ENCODE measurements around the gene MT1HL1. TPM values are rescaled to one million over a fixed set of nuclear protein-coding genes. Genes with fewer than 3 reads are reported as not detected.

Gene MT1HL1
- polyA plus RNA-seq, 1 donor (not counting 4 experiments of a cell fraction or from before 2014, with no cell fraction given), result not detected

DNA sequence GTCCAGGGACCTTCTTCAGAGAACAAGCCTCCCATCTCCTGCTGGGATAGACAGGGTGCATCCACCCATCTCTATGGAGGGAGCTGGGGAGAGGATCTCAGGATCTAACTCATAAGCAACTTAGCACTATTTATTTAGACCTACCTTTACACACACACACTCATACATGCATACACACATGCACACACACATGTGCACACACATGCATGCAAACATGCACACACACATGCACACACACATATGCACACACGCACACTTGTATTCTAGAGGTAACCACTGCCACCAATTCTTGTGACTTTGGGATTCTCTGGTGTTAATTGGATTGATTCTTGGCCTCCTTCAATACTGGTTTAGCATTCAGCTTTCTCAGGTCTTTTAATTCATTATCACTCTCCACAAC, 9.8 kb downstream of the MT1HL1 start:
- H3K27me3 ChIP-seq (ENCODE audit: control insufficient read depth, extremely low read depth, insufficient read depth, low read length), result no peaks in the 10 kb centered on the region
- H4K20me1 ChIP-seq (ENCODE audit: control insufficient read depth, extremely low read depth, insufficient read depth, low read length), result no peaks in the 10 kb centered on the region
- no peaks in the 10 kb centered on the region for H3K9me3 ChIP-seq (ENCODE audit: control insufficient read depth, low read depth, low read length)
- no peak overlapping the region for H3K4me3 ChIP-seq (ENCODE audit: control insufficient read depth in 2 of 3, extremely low read depth in 1 of 3, insufficient read depth in 2 of 3, low read depth in 1 of 3, low read length in 3 of 3)
- no peaks in the 10 kb centered on the region for H3K9me1 ChIP-seq (ENCODE audit: control insufficient read depth, extremely low read depth, insufficient read depth, low read length)
- no peak overlapping the region for H3K4me2 ChIP-seq (ENCODE audit: control insufficient read depth, extremely low read depth, insufficient read depth, low read depth, low read length)
- TF ChIP-seq, protein P1, sequence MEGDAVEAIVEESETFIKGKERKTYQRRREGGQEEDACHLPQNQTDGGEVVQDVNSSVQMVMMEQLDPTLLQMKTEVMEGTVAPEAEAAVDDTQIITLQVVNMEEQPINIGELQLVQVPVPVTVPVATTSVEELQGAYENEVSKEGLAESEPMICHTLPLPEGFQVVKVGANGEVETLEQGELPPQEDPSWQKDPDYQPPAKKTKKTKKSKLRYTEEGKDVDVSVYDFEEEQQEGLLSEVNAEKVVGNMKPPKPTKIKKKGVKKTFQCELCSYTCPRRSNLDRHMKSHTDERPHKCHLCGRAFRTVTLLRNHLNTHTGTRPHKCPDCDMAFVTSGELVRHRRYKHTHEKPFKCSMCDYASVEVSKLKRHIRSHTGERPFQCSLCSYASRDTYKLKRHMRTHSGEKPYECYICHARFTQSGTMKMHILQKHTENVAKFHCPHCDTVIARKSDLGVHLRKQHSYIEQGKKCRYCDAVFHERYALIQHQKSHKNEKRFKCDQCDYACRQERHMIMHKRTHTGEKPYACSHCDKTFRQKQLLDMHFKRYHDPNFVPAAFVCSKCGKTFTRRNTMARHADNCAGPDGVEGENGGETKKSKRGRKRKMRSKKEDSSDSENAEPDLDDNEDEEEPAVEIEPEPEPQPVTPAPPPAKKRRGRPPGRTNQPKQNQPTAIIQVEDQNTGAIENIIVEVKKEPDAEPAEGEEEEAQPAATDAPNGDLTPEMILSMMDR (optimal IDR thresholded peaks at IDR 0.05 in 1 of 3, IDR thresholded peaks at IDR 0.05 in 1 of 3, conservative IDR thresholded peaks at IDR 0.05 in 1 of 3; ENCODE audit: extremely low read depth in 1 of 3, insufficient read depth in 2 of 3, low read length in 3 of 3), result no peak
- no peak for TF ChIP-seq EZH2 (IDR thresholded peaks at IDR 0.05; ENCODE audit: low read length)
- FAIRE-seq (no peak), DNase-seq (ENCODE audit: low read depth, low spot score) (no peak)
- no peaks in the 10 kb centered on the region for H3K79me2 ChIP-seq (ENCODE audit: control insufficient read depth, insufficient read depth, low read length)
- no peaks in the 10 kb centered on the region for H3K4me1 ChIP-seq (ENCODE audit: control insufficient read depth, extremely low read depth, insufficient read depth, low read length)
- H3K9ac ChIP-seq (ENCODE audit: control insufficient read depth, extremely low read depth, insufficient read depth, low read length), result no peak overlapping the region
- no peak overlapping the region for H2AFZ ChIP-seq (ENCODE audit: control insufficient read depth, low read length)
- H3K27ac ChIP-seq (ENCODE audit: control insufficient read depth, insufficient read depth, low read length), result no peak overlapping the region
- dilution Hi-C loops (cut with MboI; ENCODE audit: extremely low pct_ligation_motif_present, low sequenced_read_pairs), result no loop called here
- H3K36me3 ChIP-seq (ENCODE audit: control insufficient read depth in 2 of 2, extremely low read depth in 1 of 2, insufficient read depth in 2 of 2, low read length in 2 of 2), result no peaks in the 10 kb centered on the region

DNA sequence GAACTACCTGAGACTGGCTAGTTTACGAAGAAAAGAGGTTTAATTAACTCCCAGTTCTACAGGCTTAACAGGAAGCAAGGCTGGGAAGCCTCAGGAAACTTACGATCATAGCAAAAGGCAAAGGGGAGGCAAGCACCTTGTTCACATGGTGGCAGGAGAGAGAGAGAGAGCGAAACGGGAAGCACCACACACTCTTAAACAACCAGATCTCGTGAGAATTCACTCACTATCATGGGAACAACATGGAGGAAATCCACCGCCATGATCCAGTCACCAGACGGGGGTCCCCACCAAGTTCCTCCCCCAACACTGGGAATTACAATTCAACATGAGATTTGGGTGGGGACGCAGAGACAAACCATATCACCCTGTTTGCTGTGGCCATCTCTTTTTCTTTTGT, 11.8 kb downstream of the MT1HL1 start:
- H2AFZ ChIP-seq (ENCODE audit: control insufficient read depth, low read length), result no peak overlapping the region
- DNase-seq (ENCODE audit: low read depth, low spot score), result no peak
- no peak overlapping the region for H3K4me2 ChIP-seq (ENCODE audit: control insufficient read depth, extremely low read depth, insufficient read depth, low read depth, low read length)
- no peak for FAIRE-seq
- no peak for TF ChIP-seq EZH2 (IDR thresholded peaks at IDR 0.05; ENCODE audit: low read length)
- TF ChIP-seq, protein P1 (optimal IDR thresholded peaks at IDR 0.05 in 1 of 3, IDR thresholded peaks at IDR 0.05 in 1 of 3, conservative IDR thresholded peaks at IDR 0.05 in 1 of 3; ENCODE audit: extremely low read depth in 1 of 3, insufficient read depth in 2 of 3, low read length in 3 of 3), result no peak
- no peaks in the 10 kb centered on the region for H3K36me3 ChIP-seq (ENCODE audit: control insufficient read depth in 2 of 2, extremely low read depth in 1 of 2, insufficient read depth in 2 of 2, low read length in 2 of 2)
- no peak overlapping the region for H3K4me3 ChIP-seq (ENCODE audit: control insufficient read depth in 2 of 3, extremely low read depth in 1 of 3, insufficient read depth in 2 of 3, low read depth in 1 of 3, low read length in 3 of 3)
- dilution Hi-C loops (cut with MboI; ENCODE audit: extremely low pct_ligation_motif_present, low sequenced_read_pairs), result no loop called here
- H3K9me3 ChIP-seq (ENCODE audit: control insufficient read depth, low read depth, low read length), result no peaks in the 10 kb centered on the region
- no peaks in the 10 kb centered on the region for H3K9me1 ChIP-seq (ENCODE audit: control insufficient read depth, extremely low read depth, insufficient read depth, low read length)
- H3K27me3 ChIP-seq (ENCODE audit: control insufficient read depth, extremely low read depth, insufficient read depth, low read length), result no peaks in the 10 kb centered on the region
- no peaks in the 10 kb centered on the region for H4K20me1 ChIP-seq (ENCODE audit: control insufficient read depth, extremely low read depth, insufficient read depth, low read length)
- H3K4me1 ChIP-seq (ENCODE audit: control insufficient read depth, extremely low read depth, insufficient read depth, low read length), result no peaks in the 10 kb centered on the region
- no peaks in the 10 kb centered on the region for H3K79me2 ChIP-seq (ENCODE audit: control insufficient read depth, insufficient read depth, low read length)
- no peak overlapping the region for H3K27ac ChIP-seq (ENCODE audit: control insufficient read depth, insufficient read depth, low read length)
- no peak overlapping the region for H3K9ac ChIP-seq (ENCODE audit: control insufficient read depth, extremely low read depth, insufficient read depth, low read length)

Data from keratinocyte (primary cell).